ENCODE measurements around the gene SLC38A9. TPM values are rescaled to one million over a fixed set of nuclear protein-coding genes. Genes with fewer than 3 reads are reported as not detected.

SLC38A9 gene
- total RNA-seq, 4 donors from 2014 or later: 26.3 to 53.6 (median 32.0) TPM

- TF ChIP-seq POLR2A (IDR thresholded peaks at IDR 0.05): no peak
- peak in 1 of 6 experiments; percentile 17 for TF ChIP-seq CTCF (IDR thresholded peaks at IDR 0.05)
- no peak for DNase-seq
- H3K36me3 ChIP-seq: no peaks in the 10 kb centered on the region
- peaks cover 0 to 8% (median 3%) of the 10 kb centered on the region in 4 donors for H3K4me1 ChIP-seq
- H3K27me3 ChIP-seq: no peaks in the 10 kb centered on the region
- no peak overlapping the region for H3K27ac ChIP-seq
- no peaks in the 10 kb centered on the region for H3K9me3 ChIP-seq
- H3K4me3 ChIP-seq: no peak overlapping the region
Observed at GRCh38 chr5:55714339-55714738, 2.2 kb upstream of the SLC38A9 start.

- H3K9me3 ChIP-seq: no peaks in the 10 kb centered on the region
- H3K36me3 ChIP-seq: no peaks in the 10 kb centered on the region
- no peaks in the 10 kb centered on the region for H3K27me3 ChIP-seq
- H3K4me3 ChIP-seq: no peak overlapping the region
- peaks cover 0 to 8% (median 3%) of the 10 kb centered on the region in 4 donors for H3K4me1 ChIP-seq
- no peak for TF ChIP-seq CTCF (IDR thresholded peaks at IDR 0.05)
- no peak for TF ChIP-seq POLR2A (IDR thresholded peaks at IDR 0.05)
- DNase-seq: no peak
- H3K27ac ChIP-seq: no peak overlapping the region
Observed at GRCh38 chr5:55713871-55714270, 1.7 kb upstream of the SLC38A9 start.

GRCh38 chr5:55711507-55712022, 559 bp downstream of the SLC38A9 start:
- TF ChIP-seq CTCF (IDR thresholded peaks at IDR 0.05): no peak
- TF ChIP-seq POLR2A (IDR thresholded peaks at IDR 0.05): no peak
- no peaks in the 10 kb centered on the region for H3K27me3 ChIP-seq
- peaks cover 0 to 8% (median 3%) of the 10 kb centered on the region in 4 donors for H3K4me1 ChIP-seq
- no peaks in the 10 kb centered on the region for H3K36me3 ChIP-seq
- DNase-seq: no peak
- no peaks in the 10 kb centered on the region for H3K9me3 ChIP-seq
- peak overlapping the region; percentile 62 to 75 (median 72) for H3K4me3 ChIP-seq
- peak overlapping the region; percentile 32 to 80 (median 52) for H3K27ac ChIP-seq

- Histone ChIP-seq H3K9me3 (no peaks in the 10 kb centered on the region), H3K27me3 (no peaks in the 10 kb centered on the region), H3K36me3 (no peaks in the 10 kb centered on the region), H3K27ac (no peak overlapping the region), H3K4me1 (peaks cover 0 to 8% (median 3%) of the 10 kb centered on the region in 4 donors), H3K4me3 (no peak overlapping the region)
- TF ChIP-seq POLR2A (IDR thresholded peaks at IDR 0.05) (no peak), CTCF (IDR thresholded peaks at IDR 0.05) (no peak)
- DNase-seq: no peak
Observed at GRCh38 chr5:55708732-55709131, 3.4 kb downstream of the SLC38A9 start.

- H3K27ac ChIP-seq: no peak overlapping the region
- no peak overlapping the region for H3K4me3 ChIP-seq
- DNase-seq: no peak
- no peaks in the 10 kb centered on the region for H3K9me3 ChIP-seq
- peaks cover 0 to 4% (median 0%) of the 10 kb centered on the region in 4 donors for H3K4me1 ChIP-seq
- TF ChIP-seq CTCF (IDR thresholded peaks at IDR 0.05): no peak
- no peak for TF ChIP-seq POLR2A (IDR thresholded peaks at IDR 0.05)
- no peaks in the 10 kb centered on the region for H3K36me3 ChIP-seq
- H3K27me3 ChIP-seq: no peaks in the 10 kb centered on the region
Observed at GRCh38 chr5:55706230-55706629, 5.9 kb downstream of the SLC38A9 start.
